ENCODE data around the gene ACTG2.
"Not testable (repeated sequence)": the region's sequence is repeated elsewhere in the genome, so short reads cannot be mapped to it uniquely, and the experiment has no call there.

Gene ACTG2

DNA sequence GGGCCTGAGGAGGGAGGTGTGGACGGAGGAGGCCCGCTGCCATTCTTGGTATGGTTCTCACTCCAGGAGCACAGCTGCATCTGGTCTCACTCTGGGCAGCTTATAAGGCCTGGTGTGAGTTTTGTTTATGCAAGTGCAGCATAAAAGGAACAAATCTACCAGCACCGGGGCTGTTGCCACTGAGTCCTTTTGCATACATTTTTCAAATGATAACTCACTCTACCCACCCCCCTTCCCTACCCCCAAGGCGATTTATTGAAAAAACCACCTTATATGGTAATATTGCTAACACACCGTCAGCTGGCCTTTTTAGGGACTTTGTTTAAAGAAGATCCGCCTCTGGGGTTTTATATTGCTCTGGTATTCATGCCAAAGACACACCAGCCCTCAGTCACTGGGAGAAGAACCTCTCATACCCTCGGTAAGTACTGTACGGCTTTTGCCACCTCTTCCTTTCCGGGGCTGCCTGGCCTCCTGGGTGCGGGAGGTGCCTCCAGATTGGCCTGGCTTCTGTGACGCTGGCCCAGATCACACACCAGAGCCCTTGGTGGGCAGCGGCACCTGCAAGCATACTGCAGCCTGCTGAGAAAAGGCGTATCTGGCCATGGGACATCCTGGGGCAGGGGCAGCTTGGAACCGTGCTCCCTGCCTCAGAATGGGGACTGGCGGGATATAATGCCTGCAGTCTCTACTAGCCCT, at the start of gene ACTG2:
TSS of gene ACTG2 (plus strand) at position 378 of the 699 bp plus-strand sequence. CDS start 8,304 bp downstream, outside the sequence.
- DNase-seq (ENCODE audit: low read depth in 1 of 2, low spot score in 1 of 2): no peak

DNA sequence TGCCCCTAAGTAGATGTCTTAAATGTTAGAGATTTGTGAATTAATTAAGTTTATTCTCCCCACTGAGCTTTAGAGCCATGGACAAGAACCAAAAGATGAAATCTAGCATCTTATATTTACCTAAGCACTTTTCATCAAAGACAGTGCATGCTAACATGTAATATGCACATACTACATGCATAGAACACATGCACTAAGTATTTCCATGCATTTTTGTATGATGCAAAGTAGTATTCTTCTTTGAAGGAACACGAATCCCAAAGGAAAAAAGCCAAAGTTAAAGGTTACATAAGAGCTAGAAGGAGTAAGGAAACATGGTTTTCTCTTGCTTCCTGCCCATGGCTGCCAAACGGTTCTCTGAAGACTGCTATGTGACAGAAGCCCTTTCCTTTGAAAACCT, 48.7 kb upstream of the ACTG2 start:
- DNase-seq (ENCODE audit: low read depth in 1 of 2, low spot score in 1 of 2): no peak

DNA sequence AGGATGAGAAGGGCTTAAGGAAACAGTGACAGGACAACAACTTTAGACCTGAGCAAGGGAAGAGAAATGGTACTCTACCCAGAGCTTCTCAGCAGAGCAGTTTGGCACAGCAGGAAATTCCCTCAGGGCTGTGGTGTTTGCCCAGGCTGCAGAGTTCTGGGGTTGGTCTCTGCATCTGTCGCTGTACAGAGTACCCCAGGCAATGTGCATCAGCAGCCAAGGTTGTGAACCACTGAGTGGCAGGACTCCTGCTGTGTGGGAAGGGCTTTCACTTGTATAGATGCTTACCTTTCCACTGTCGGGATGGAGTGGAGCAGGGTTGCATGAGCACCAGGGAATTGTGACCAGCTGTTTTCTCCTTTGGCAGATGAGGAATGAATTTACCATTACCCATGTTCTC, 42.8 kb upstream of the ACTG2 start:
- DNase-seq (ENCODE audit: low read depth in 1 of 2, low spot score in 1 of 2): no peak

DNA sequence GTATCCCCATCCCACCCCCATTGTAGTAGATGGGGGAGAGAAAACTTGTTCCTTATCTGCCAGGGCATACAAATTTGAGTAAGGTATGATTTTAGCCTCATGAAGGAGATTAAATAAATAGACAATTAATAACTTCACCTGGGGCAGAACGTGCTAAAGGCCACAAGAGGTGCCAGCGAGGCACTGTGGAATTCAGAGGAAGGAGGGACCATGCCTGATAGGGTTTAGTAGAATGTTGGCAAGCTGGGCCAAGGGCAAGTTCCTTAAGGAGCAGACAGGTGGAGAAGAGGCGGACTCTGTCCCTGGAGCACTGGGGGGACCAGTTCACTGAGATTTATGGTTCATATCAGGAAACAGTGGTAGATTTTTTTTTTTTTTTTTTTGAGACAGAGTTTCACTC, 41.5 kb upstream of the ACTG2 start:
- DNase-seq (ENCODE audit: low read depth in 1 of 2, low spot score in 1 of 2): no peak

DNA sequence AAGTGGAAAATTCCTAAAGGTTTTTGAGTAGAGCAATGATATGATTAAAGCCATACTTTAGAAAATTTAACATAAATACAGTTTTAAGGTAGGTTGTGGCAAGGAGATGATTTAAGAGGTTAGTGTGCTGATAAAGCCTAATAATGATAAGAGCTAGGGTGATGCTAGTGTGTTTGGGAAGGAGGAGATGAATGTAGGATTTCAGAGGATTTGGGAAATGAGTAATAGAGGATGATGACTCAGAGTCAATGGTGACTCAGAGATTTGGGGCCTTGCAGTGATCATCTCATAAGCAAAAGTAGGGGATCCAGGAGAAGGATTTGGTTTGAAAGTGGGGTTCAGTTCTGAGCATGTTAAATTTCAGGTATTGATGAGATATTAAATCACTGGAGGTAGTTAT, 40.8 kb upstream of the ACTG2 start:
- DNase-seq (ENCODE audit: low read depth in 1 of 2, low spot score in 1 of 2): no peak

DNA sequence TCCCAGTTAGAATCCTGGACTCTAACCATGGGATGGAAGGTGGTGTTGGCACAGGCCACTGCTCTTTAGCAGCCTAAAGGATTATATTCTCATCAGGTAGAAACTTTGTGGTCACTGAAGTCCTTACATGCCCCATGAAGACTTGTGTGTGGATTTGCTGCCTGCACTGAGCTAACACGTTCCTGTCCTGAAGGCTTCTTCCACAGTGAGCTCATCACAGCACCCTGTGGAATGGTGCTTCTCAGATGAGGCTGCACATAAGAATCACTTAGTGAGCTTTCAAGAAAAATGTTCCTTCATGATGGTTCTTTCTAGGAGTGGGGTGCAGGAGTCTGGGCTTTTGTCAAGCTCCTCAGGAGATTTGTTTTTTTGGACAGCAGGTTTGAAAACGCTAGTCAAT, 37.3 kb upstream of the ACTG2 start:
- no peak for DNase-seq (ENCODE audit: low read depth in 1 of 2, low spot score in 1 of 2)

DNA sequence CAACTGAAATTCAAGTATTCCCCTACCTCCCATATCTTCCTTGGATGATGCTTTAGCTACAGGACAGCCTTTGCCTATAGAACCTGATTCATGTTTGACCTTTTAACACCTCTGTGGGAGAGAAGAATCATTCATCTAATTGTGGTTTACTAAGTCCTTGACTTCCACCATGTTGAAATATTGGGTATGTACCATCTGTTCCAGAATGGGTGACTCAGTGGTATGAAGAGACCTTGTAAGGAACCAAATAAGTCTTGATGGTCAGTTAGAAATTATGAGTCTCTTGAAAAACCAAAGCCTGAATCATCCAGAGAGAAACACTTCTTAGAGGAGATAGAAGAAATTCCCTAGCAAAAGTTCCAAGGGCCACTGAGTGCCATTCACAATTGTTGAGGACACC, 36.6 kb upstream of the ACTG2 start:
- DNase-seq (ENCODE audit: low read depth in 1 of 2, low spot score in 1 of 2): no peak

DNA sequence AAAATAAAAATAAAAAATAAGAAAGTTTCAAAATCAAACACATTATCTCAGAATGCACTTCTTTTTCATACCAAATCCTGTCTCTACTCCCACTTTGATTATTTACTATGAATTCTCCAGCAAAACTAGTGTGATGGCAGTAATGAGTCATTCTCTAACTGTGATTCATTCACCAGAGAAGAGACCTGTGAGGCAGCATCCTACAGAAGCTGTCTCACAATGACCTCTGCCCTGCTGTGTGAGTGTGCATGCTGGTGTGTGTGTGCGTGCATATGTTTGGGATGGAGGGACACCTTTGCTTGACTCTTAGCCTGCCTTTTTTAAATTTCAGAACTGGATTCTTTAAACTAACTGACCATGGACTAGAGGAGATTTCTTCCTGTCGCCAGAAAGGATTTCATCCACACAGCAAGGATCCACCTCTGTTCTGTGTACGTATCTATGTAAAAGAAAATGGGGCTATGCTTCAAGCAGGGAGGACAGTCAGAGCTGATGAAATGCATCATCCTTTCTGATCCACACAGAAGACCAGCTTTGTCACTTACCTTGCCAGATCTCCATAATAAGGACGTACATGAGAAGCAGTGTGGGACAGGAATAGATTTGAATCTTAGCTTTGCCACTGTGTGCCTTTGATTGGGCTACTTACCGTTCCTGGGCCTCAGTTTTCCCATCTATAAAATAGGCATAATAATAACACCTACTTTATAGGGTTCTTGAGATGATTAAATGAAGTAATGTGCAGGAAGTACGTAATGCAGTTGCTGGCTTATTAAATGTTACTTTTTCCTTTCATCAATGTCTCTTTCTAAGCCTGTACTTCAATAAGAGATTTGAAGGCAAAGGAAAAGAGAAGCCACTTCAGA, 32.9 kb upstream of the ACTG2 start:
- no peak for DNase-seq (ENCODE audit: low read depth in 1 of 2, low spot score in 1 of 2)

DNA sequence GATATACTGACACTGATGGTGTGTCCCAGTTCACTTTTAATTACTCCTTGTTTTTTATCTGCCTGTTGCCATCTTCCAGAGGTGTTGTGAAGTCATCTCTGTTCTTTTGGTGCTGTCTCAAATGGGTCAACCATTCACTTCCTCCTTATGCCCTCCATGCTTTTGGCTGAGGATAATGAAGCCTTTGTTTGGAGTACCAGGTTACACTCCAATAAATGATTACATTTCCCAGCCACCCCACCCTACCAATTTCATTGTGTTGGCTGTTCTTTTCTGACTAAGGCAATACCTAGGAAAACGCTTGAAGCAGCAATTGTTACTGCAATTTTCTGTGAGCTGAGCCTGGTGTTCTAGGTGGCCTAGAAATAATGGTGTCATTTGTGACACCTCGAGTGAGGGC, 29.8 kb upstream of the ACTG2 start:
- DNase-seq (ENCODE audit: low read depth in 1 of 2, low spot score in 1 of 2): no peak

DNA sequence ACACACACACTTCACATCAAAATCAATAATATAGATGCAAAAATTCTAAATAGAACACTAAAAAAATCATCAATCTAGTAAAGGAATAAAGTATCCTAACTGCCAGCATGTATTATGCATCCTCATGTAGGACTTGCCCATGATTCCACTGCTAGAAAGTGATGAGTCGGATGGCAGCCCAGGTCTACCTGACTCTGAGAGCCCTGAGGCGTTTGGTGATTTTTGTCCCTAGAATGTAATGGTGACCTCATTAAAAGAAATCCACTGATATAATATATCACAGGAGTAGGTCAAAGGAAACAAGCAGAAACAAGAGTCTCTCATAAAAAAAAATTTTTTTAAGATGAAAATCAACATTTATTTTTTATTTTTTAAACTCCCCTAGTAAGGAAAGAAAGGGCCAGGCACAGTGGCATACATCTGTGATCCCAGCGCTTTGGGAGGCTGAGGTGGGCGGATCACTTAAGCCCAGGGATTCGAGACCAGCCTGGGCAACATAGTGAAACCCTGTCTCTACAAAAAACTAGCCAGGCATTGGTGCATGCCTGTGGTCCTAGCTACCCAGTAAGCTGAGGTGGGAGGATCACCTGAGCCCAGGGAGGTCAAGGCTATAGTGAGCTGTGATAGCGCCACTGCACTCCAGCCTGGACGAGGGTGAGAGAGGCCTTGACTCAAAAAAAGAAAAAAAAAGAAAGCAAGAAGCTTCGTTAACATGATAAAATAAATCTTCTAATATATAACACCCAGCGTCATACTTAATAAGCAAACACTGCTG, 24.4 kb upstream of the ACTG2 start:
- no peak for DNase-seq (ENCODE audit: low read depth in 1 of 2, low spot score in 1 of 2)

DNA sequence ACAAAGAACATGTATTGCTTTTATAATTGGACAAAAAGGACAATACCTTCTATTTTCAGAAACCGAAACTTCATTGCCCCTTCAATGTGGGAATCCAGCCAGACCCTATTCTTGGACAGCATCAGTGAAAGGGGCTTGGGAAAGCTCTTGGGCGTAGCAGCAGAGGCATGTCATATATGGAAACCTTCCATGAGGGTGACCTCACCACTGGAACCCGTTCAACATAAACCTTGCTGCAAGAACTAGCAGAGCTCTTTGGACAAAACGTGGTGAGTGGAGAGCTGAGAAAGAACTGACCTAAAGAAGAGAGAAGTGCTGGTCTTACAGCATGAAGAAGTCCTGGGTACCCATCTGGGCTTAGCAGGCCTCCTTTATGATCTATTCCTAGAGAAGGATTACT, 22.7 kb upstream of the ACTG2 start:
- no peak for DNase-seq (ENCODE audit: low read depth in 1 of 2, low spot score in 1 of 2)

DNA sequence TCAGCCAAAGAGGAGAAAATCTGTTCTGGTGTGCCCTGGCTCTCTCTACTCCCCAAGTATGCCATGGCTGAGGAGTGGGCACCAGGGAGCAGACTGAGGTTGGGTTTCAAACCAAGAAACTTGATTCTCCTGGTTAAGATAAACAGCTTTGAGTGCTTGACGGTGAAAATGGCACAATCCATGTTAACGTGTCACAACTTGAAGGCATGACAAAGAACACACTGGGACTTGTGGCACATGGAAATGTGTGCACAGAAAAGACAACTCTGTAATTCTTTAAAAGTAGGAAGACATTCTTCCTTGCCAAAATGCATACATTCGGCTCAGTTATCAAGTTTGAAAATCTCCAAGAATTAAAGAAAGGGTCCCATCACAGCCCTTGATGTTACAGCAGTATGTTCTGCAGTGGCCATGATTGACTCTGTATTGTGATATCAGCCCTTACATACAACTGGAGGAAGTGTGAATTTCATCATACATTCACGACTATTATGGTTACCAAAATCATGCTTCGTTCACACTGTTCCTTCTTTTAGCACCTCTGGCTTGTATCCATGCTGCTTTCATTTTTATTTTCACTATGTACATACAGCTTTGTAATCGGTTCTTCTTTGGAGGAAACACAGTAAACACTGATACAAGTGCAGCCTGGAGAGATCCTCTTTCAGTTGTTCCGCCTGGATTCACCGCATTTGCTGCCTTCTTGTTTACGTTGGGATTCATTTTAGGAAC, 15.6 kb upstream of the ACTG2 start:
- no peak for DNase-seq (ENCODE audit: low read depth in 1 of 2, low spot score in 1 of 2)

DNA sequence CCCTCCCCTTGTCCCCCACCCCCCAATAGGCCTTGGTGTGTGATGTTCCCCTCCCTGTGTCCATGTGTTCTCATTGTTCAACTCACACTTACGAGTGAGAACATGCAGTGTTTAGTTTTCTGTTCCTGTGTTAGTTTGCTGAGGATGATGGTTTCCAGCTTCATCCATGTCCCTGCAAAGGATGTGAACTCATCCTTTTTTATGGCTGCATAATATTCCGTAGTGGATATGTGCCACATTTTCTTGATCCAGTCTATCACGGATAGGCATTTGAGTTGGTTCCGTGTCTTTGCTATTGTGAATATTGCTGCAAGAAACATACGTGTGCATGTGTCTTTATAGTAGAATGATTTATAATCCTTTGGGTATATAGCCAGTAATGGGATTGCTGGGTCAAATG, 14.8 kb upstream of the ACTG2 start:
- not testable (repeated sequence) for DNase-seq (ENCODE audit: low read depth in 1 of 2, low spot score in 1 of 2)

DNA sequence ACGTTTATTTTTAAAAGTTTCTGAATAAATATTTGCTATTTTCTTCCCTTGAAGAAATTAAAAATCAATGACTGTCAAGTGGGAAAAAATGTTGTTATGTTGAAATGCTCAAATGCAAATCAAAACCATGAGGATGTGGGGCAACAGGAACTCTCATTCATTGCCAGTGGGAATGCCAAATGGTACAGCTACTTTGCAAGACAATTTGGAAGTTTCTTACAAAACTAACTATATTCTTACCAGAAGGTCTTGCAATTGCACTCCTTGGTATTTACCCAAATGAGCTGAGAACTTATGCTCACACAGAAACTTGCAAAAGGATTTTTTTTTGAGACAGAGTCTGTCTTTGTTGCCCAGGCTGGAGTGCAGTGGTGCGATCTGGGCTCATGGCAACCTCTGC, 7.4 kb upstream of the ACTG2 start:
- no peak for DNase-seq (ENCODE audit: low read depth in 1 of 2, low spot score in 1 of 2)

DNA sequence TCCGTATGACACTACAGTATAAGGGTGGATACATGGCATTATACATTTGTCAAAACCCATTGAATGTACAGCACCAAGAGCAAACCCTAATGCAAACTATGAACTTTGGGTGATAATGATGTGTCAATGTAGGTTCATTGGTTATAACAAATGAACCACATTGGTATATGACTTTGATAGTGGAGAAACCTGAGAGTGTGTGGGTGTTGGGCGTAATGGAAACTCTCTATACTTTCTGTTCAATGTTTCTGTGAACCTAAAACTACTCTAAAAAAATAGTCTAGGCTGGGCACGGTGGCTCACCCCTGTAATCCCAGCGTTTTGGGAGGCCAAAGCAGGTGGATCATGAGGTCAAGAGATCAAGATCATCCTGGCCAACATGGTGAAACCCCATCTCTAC, 6.5 kb upstream of the ACTG2 start:
- no peak for DNase-seq (ENCODE audit: low read depth in 1 of 2, low spot score in 1 of 2)

DNA sequence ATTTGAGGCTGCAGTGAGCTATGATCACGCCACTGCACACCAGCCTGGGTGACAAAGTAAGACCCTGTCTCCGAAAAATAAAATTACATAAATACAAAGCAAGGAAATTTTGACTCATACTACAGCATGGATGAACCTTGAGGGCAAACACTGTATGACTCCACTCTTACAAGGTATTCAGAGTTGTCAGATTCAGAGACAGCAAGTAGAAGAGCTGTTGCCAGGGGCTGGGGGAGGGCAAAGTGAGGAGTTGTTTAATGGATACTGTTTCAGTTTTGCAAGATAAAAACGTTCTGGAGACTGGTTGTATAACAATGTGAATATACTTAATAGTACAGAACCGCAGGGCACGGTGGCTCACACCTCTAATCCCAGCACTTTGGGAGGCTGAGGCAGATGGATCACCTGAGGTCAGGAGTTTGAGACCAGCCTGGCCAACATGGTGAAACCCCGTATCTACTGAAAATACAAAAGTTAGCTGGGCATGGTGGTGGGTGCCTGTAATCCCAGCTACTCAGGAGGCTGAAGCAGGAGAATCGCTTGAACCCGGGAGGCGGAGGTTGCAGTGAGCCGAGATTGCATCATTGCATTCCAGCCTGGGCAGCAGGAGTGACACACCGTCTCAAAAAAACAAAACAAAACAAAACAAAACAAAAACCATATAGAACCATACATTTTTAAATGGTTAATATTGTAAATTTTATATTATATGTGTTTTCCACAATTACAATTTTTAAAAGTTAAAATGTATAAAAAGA, 5.0 kb upstream of the ACTG2 start:
- DNase-seq (ENCODE audit: low read depth in 1 of 2, low spot score in 1 of 2): not testable (repeated sequence)

DNA sequence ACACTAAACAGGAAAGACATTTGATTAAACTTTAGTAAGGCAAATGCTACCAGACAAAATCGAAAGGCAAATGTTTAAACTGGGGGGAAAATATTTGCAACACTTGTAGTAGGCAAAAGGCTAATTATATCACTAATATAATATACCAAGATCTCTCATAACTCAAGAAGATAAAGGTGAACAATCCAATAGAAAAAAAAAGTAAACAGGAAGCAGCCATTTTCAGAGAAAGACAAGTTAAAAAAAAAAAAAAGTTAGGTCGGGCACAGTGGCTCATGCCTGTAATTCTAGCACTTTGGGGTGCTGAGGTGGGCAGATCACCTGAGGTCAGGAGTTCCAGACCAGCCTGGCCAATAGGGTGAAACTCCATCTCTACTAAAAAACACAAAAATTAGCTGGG, 4.4 kb upstream of the ACTG2 start:
- DNase-seq (ENCODE audit: low read depth in 1 of 2, low spot score in 1 of 2): no peak

DNA sequence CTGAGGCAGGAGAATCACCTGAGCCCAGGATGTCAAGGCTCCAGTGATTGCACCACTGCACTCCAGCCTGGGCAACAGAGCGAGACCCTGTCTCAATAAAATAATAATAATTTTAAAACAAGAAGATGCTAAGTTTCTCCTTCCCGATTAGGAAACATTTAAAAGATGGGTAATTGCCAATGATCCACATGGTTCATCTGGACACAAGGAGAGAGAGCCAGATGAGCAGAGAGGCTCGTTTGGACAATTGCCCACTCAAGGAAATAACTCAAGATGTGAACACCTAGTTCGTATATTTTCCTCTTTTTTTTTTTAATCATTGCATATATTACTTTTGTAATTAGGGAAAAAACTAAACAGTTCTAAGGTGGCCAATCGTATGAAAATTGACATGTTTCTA, 3.6 kb upstream of the ACTG2 start:
- no peak for DNase-seq (ENCODE audit: low read depth in 1 of 2, low spot score in 1 of 2)

DNA sequence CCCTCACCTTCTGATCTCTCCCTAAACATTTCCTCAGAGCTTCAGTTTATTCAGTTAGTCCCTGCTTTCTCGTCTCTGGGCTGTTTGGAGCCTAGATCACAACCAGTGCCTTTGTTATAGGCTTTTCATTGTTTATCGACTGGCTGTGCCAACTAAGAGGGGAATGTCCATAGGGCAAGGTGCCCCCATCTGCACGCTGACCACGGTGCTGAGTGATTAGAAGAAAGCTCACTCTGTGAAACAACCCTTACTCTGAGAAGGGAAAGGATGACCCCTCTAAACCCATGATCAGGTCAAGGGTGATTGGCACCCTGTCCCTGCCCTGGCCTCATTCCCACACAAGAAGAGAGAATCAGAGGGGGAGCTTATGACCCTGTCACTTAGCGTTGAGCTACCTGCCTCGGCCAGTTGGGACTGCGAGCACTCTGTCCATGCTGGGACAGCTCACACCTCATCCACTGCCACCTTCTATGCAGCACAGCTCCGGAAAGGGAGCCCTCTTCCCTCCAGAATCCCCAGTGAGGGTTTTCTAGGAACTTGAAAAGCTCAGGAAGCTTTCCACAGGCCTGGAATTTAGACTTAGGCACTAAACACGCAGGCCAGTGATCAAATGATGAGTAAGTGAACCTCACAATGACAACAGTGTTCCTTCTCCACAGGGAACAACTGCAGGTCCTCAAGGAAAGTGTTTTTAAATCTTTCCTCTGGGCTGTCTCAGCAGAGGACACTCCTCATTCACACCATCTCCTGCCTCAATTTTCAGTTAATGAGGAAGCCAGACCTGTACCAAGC, 2.3 kb upstream of the ACTG2 start:
- no peak for DNase-seq (ENCODE audit: low read depth in 1 of 2, low spot score in 1 of 2)

All from stimulated activated CD4-positive, alpha-beta T cell treated with anti-CD3 and anti-CD28 coated beads, Interleukin-15, amount 100 ng/mL, for 1 hour (primary cell).